ACC112 (cell line): ENCODE data around the gene TFE3.

Experiments used
- H2AFZ ChIP-seq: fragments of 200-600 bp; sonication (generic); one replicate; pipeline ENCODE4 v1.6.0; 2017; ENCODE audit warnings: antibody characterized with exemption, low read length; ENCODE audit not compliant: unreplicated experiment
- H3K27ac ChIP-seq: fragments of 200-600 bp; sonication (generic); 2 replicates; pipeline ENCODE4 v1.5.1; 2014; ENCODE audit warnings: low read depth, mild to moderate bottlenecking, antibody characterized with exemption, low read length, moderate library complexity
- H3K27me3 ChIP-seq: fragments of 200-600 bp; sonication (generic); 2 replicates; pipeline ENCODE4 v1.6.1; 2014; ENCODE audit warnings: mild to moderate bottlenecking, antibody characterized with exemption, low read length, moderate library complexity, mixed read lengths; ENCODE audit not compliant: insufficient read depth
- H3K36me3 ChIP-seq: fragments of 200-600 bp; sonication (generic); 2 replicates; pipeline ENCODE4 v1.6.1; 2016; ENCODE audit warnings: mild to moderate bottlenecking, antibody characterized with exemption, low read length, moderate library complexity, mixed read lengths; ENCODE audit not compliant: insufficient read depth
- H3K4me1 ChIP-seq: fragments of 200-600 bp; sonication (generic); one replicate; pipeline ENCODE4 v1.6.1; 2016; ENCODE audit warnings: low read length, mixed read lengths; ENCODE audit not compliant: insufficient read depth, unreplicated experiment, control insufficient read depth
- H3K4me3 ChIP-seq: fragments of 200-600 bp; sonication (generic); 2 replicates; pipeline ENCODE4 v1.5.1; 2014; ENCODE audit warnings: mild to moderate bottlenecking, low read depth, low read length
- H3K79me2 ChIP-seq: fragments of 200-600 bp; sonication (generic); one replicate; pipeline ENCODE4 v1.6.0; 2016; ENCODE audit warnings: low read length; ENCODE audit not compliant: control insufficient read depth, unreplicated experiment, insufficient read depth

Gene TFE3, protein sequence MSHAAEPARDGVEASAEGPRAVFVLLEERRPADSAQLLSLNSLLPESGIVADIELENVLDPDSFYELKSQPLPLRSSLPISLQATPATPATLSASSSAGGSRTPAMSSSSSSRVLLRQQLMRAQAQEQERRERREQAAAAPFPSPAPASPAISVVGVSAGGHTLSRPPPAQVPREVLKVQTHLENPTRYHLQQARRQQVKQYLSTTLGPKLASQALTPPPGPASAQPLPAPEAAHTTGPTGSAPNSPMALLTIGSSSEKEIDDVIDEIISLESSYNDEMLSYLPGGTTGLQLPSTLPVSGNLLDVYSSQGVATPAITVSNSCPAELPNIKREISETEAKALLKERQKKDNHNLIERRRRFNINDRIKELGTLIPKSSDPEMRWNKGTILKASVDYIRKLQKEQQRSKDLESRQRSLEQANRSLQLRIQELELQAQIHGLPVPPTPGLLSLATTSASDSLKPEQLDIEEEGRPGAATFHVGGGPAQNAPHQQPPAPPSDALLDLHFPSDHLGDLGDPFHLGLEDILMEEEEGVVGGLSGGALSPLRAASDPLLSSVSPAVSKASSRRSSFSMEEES

DNA sequence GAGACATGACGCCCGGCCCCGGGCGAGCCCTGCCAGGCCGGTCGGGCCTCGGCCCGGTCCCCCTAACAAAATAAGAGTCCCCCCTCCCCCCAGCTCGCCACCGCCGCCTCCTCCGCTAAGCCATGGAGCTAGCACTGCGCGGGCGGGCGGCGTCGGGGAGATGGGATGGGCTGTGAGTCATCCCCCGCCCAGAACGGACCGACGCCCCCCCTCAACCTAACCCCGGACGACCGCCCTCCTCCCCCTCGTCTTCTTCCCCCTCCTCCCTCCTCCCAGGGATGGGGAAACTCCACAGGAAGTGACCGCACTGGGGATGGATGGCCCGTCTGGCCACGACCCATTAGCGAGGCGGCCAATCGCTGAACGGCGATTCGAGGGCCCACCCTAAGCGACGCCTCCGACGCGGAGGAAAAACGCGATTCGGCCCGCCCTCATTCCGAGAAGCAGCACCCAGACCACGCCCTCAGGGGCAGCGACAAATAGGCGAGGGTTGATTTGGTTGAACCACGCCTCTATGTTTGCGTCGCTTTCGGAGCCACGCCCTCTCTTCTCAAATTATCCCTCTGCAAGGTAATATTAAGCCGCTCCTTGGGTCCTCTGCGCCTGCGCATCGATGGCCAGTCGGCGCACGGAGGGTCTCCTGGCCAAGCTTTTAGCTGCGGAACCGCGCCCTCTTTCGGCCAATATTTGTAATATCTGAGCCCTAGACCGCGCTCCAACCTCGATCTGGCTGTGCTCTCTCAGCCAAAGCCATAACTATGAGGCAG is at the start of gene TFE3:
Gene TFE3, minus strand, starts transcription at position 138 of the 767 bp plus-strand sequence. Its CDS starts 131 bp downstream, at position 7.
- no peaks in the 10 kb centered on the region for H3K36me3 ChIP-seq
- H3K27me3 ChIP-seq: no peaks in the 10 kb centered on the region
- no peak within 1 kb of the TSS for H2AFZ ChIP-seq
- H3K4me3 ChIP-seq: peak within 1 kb of the TSS; percentile 93
- peak within 1 kb of the TSS; percentile 92 for H3K27ac ChIP-seq
- H3K79me2 ChIP-seq: peaks cover 37% of the 10 kb centered on the region
- peaks cover 12% of the 10 kb centered on the region for H3K4me1 ChIP-seq

DNA sequence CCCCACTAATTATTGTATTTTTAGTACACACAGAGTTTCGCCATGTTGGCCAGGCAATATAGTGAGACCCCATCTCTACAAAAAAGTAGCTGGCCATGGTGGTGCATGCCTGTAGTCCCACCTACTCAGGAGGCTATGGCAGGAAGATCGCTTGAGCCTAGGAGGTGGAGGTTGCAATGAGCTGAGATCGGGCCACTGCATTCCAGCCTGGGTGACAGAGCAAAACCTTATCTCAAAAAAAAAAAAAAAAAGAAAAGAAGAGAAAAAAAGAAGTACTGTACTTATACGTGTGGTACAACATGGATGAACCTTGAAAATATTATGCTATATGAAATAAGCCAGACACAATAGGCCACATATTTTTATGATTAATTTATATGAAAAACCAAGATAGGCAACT is 46.4 kb upstream of the TFE3 start:
- no peaks in the 10 kb centered on the region for H3K27me3 ChIP-seq
- no peaks in the 10 kb centered on the region for H3K79me2 ChIP-seq
- H2AFZ ChIP-seq: no peak overlapping the region
- no peak overlapping the region for H3K27ac ChIP-seq
- H3K36me3 ChIP-seq: no peaks in the 10 kb centered on the region
- no peaks in the 10 kb centered on the region for H3K4me1 ChIP-seq
- H3K4me3 ChIP-seq: no peak overlapping the region

DNA sequence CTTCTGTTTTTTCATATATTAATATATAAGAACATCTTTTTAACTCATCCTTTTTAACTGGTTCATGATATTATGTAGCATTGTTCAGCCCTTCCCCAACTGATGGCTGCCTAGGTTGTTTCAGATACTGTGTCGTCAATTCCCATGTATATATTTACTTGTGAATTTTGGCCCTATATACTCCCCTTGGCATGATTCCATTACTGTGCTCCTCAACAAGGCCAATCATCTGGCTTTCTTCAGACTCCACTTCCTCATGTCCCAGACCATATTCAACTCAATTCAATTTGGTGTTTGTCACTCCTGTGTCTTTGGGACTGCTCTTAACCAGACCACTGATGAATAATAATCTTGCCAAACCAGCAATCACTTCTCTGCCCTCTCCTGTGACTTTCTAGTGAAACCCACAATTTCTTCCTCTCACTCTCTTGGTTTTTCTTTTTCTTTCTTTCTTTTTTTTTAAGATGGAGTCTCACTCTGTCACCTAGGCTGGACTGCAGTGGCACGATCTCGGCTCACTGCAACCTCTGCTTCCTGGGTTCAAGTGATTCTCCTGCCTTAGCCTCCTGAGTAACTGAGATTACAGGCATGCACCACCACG is 39.2 kb upstream of the TFE3 start:
- Histone ChIP-seq H3K4me3 (no peak overlapping the region), H3K79me2 (no peaks in the 10 kb centered on the region), H3K27ac (no peak overlapping the region), H2AFZ (no peak overlapping the region), H3K4me1 (no peaks in the 10 kb centered on the region), H3K36me3 (no peaks in the 10 kb centered on the region), H3K27me3 (no peaks in the 10 kb centered on the region)

DNA sequence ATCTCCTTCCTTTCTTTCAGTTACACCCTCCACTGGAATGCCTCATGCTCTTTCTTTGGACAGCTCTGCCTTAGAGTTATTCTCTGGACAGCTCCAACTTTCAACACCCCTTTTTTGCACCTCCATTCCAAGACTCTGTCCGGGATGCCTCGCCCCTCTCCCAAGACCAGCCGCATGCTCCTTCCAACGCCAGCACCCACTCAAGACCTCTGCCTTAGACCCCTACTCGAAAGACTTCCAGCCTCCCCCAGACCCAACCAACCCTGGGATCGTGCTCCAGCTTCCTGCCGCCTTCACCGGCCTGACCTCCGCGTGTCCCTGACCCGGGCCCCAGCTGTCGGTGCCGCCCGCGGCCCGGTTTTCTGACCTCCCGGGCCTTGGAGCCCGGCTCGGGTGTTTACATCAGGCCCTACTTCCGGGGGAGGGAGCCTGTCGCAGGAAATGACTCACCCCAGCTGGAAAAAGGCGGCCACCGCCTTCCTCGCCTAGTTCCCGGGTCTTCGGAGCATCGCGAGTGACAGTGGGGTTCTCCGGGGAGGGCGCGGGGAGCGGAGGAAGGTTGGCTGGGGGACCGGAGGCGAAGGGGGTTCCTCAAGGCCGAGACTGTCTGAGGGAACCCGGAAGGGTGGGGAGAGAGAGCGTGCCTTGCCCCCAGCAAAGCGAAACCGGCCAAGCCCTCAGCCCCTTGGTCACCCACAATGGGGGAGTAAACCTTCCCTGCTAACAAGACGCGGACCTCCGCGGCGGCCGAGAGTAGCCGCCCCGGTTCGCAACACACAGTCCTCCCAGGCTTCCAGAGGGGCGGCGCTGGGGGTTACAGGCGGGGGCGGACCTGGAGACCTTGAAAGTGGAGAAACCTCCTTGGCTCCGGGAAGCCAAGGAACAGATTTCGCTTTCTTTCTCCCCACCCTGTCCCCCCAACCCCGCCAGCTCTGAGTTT is 36.6 kb upstream of the TFE3 start, which contains the start of gene WDR45:
Gene WDR45, minus strand, starts transcription at position 399 of the 940 bp plus-strand sequence. CDS start 1,792 bp downstream, outside the sequence.
- Histone ChIP-seq H3K4me3 (peak within 1 kb of the TSS; percentile 82), H3K27ac (peak within 1 kb of the TSS; percentile 80), H2AFZ (peak within 1 kb of the TSS; percentile 46), H3K79me2 (no peaks in the 10 kb centered on the region), H3K27me3 (no peaks in the 10 kb centered on the region), H3K4me1 (no peaks in the 10 kb centered on the region), H3K36me3 (no peaks in the 10 kb centered on the region)

DNA sequence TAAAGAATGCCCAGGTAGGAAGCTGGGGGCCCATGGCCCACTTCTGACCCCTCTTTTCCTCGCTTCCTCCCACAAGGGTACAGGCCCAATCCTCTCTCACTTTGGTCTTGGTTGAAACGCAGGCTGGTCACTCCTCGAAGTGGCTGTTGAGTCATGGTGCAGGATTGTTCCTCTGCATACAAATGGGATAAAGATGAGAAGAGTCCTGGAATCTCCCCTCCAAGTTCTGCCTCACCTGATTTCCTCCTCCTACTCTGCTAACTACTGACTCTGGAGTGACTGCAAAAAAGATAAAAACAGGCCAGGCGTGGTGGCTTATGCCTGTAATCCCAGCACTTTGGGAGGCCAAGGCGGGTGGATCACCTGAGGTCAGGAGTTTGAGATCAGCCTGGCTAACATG is 34.8 kb upstream of the TFE3 start:
- Histone ChIP-seq H3K27me3 (no peaks in the 10 kb centered on the region), H3K36me3 (no peaks in the 10 kb centered on the region), H3K27ac (no peak overlapping the region), H3K79me2 (peaks cover 4% of the 10 kb centered on the region), H2AFZ (no peak overlapping the region), H3K4me3 (no peak overlapping the region), H3K4me1 (peaks cover 4% of the 10 kb centered on the region)

DNA sequence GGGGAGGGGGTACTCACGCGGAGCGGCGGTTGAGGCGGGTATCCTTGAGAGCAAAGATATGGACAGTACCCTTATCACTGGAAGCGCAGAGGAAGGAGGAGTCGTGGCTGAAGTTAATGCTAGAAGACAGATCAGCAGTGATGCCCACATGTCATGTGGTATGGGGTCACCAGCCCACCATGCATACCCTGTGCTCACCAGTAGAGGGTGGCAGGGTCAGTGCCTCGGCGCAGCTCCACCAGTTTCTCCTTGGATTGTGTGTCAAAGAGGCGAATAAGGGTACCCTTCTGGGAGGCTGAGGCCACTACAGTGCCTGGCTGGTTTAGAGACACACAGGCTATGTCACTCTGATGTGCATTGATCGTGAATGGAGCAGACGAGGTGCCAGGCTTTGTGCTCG is 32.2 kb upstream of the TFE3 start:
- Histone ChIP-seq H3K36me3 (no peaks in the 10 kb centered on the region), H3K27me3 (no peaks in the 10 kb centered on the region), H3K4me1 (peaks cover 4% of the 10 kb centered on the region), H3K79me2 (peaks cover 6% of the 10 kb centered on the region), H3K27ac (no peak overlapping the region), H3K4me3 (no peak overlapping the region), H2AFZ (no peak overlapping the region)

DNA sequence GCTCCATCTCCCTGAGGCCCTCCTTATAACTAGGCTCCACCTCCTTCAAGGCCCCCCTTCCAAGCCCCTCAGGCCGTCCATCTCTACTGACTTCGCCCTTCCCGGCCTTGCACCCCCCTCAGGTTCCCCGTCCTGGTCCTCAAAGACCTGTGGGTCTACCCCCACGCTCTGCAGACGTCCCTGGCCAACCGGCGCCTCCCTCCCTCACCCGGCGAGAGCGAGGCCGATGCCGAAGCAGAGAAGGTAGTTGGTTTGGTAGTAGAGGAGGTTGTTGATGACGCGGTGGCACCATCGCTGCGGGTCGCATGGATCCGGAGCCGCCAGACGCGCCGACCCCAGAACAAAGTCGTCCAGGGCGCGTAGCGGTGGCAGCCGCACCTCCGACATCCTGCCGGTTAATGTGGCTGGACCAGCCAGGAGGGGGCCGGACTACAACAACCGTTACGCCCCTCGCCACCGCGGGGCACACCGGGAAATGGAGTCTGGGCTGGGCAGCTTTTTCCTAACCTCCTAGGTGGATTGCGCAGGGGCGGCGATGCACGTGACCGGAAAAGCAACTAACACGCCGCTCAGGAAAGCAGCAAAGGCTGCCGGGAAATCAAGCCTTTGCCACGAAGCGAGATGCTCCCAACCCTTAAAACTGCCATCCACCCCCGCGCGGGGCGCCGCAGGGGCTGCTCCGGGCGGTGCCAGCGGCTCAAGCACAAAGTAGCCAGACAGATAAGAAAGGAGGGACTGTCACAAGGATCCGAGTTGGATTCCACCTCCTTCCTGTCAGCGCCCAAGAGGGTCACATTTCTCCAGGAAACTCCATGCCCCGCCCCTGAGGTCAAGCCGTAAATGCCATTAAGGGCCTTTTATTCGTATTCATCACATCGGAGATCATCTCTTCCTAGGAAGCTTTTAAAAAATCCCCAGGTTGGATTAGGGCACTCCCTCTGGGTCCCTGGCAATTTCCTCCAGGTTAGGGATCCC is 30.7 kb upstream of the TFE3 start, which contains the start of gene PRAF2:
Gene PRAF2, minus strand, starts transcription at position 402 of the 975 bp plus-strand sequence. Its CDS starts 15 bp downstream, at position 387.
- H3K4me3 ChIP-seq: peak within 1 kb of the TSS; percentile 90
- H2AFZ ChIP-seq: peak within 1 kb of the TSS; percentile 62

DNA sequence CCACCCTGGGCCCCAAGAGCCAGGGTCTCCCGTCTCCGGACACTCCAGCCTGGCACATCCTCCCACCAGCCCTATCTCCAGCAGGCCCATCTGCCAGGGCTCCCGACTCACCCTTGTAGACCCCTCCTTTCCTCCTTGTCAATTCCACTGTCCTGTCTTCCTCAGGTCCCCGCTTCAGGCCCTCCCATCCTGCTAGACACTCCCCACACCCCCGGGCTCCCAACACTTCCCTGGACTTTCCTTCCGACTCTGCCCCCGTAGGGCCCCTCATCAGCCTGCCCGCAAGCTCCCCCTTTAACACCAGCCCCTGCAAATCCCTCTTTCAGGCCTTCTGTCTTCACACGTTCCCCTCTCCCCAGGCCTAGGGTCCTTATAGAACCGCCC is 29.5 kb upstream of the TFE3 start:
- Histone ChIP-seq H3K79me2 (peaks cover 6% of the 10 kb centered on the region), H3K36me3 (no peaks in the 10 kb centered on the region), H3K4me1 (peaks cover 4% of the 10 kb centered on the region), H2AFZ (no peak overlapping the region), H3K27me3 (no peaks in the 10 kb centered on the region), H3K27ac (no peak overlapping the region), H3K4me3 (peak overlapping the region; percentile 90)

More for the DNA sequence above, 30.7 kb upstream of the TFE3 start, which contains the start of gene PRAF2:
- H3K4me1 ChIP-seq: peaks cover 4% of the 10 kb centered on the region
- peak within 1 kb of the TSS; percentile 61 for H3K27ac ChIP-seq
- no peaks in the 10 kb centered on the region for H3K27me3 ChIP-seq
- peaks cover 6% of the 10 kb centered on the region for H3K79me2 ChIP-seq
- H3K36me3 ChIP-seq: no peaks in the 10 kb centered on the region
